Effector CD8-positive, alpha-beta T cell (primary cell): ENCODE data around the gene RBBP6.

Experiments used
- DNase-seq: peaks from one replicate; lab custom pipeline; 2025; lab: John Stamatoyannopoulos, UW

Gene RBBP6

GRCh38 chr16:24524855-24525677 is 14.3 kb upstream of the RBBP6 start:
- DNase-seq, result no peak

- DNase-seq, result no peak
Measured at GRCh38 chr16:24525970-24526559, 13.3 kb upstream of the RBBP6 start.

- no peak for DNase-seq
Measured at GRCh38 chr16:24526701-24527495, 12.5 kb upstream of the RBBP6 start.

GRCh38 chr16:24531166-24531565 is 8.2 kb upstream of the RBBP6 start:
- DNase-seq, result no peak

GRCh38 chr16:24534620-24535019 is 4.7 kb upstream of the RBBP6 start:
- DNase-seq, result no peak

GRCh38 chr16:24535827-24536226 is 3.5 kb upstream of the RBBP6 start:
- no peak for DNase-seq

GRCh38 chr16:24536671-24537070 is 2.7 kb upstream of the RBBP6 start:
- no peak for DNase-seq

GRCh38 chr16:24537474-24538337 is 1.7 kb upstream of the RBBP6 start:
- DNase-seq, result no peak

- DNase-seq, result no peak
Measured at GRCh38 chr16:24538756-24539294, 541 bp upstream of the RBBP6 start.

- DNase-seq, result peak; percentile 36
Measured at GRCh38 chr16:24539850-24540601, 660 bp downstream of the RBBP6 start.

- DNase-seq, result no peak
Measured at GRCh38 chr16:24540602-24541210, 1.3 kb downstream of the RBBP6 start.

- no peak for DNase-seq
Measured at GRCh38 chr16:24541233-24541933, 2.0 kb downstream of the RBBP6 start.

GRCh38 chr16:24543949-24544348 is 4.6 kb downstream of the RBBP6 start:
- no peak for DNase-seq

GRCh38 chr16:24544640-24545039 is 5.3 kb downstream of the RBBP6 start:
- no peak for DNase-seq

GRCh38 chr16:24550295-24550694 is 10.9 kb downstream of the RBBP6 start:
- no peak for DNase-seq

- DNase-seq, result no peak
Measured at GRCh38 chr16:24552705-24553246, 13.4 kb downstream of the RBBP6 start.

GRCh38 chr16:24553983-24554382 is 14.6 kb downstream of the RBBP6 start:
- no peak for DNase-seq

- no peak for DNase-seq
Measured at GRCh38 chr16:24555346-24555872, 16.0 kb downstream of the RBBP6 start.

- no peak for DNase-seq
Measured at GRCh38 chr16:24562811-24563210, 23.4 kb downstream of the RBBP6 start.
